ENCODE data around the gene SATB2. TPM values are rescaled to one million over a fixed set of nuclear protein-coding genes. Genes with fewer than 3 reads are reported as not detected.
A peak's percentile ranks its signal among the peaks of the same experiment; 100 is the strongest.

SATB2 gene
- total RNA-seq, 1 experiment from 2014 or later: 22.1 TPM

- H3K4me1 Mint-ChIP-seq: peaks cover 46% of the 10 kb centered on the region
Observed at GRCh38 chr2:199470672-199471442, 13.1 kb upstream of the SATB2 start.

GRCh38 chr2:199470361-199470671, 12.6 kb upstream of the SATB2 start:
- no peak for DNase-seq (ENCODE audit: low spot score)
- TF ChIP-seq ZNF281 (CRISPR knock-in tag; IDR thresholded peaks at IDR 0.05) (no peak), ZNF219 (CRISPR knock-in tag; IDR thresholded peaks at IDR 0.05; ENCODE audit: borderline replicate concordance) (no peak), ARID4B (CRISPR knock-in tag; IDR thresholded peaks at IDR 0.05; ENCODE audit: borderline replicate concordance) (no peak)
- H3K4me3 Mint-ChIP-seq: peak overlapping the region; percentile 76
- no peaks in the 10 kb centered on the region for H3K9me3 Mint-ChIP-seq
- H3K27me3 Mint-ChIP-seq (ENCODE audit: low read depth): peaks cover 83% of the 10 kb centered on the region
- no peak for ATAC-seq
- peaks cover 52% of the 10 kb centered on the region for H3K4me1 Mint-ChIP-seq
- no peaks in the 10 kb centered on the region for H3K36me3 Mint-ChIP-seq
- POLR2A ChIA-PET: interaction anchor here (1.0 kb wide), 1 partner anchor 19 kb away, joined by 3 read pairs; no protein-coding TSS in a partner anchor
- CTCF ChIA-PET: interaction anchor here (0.8 to 6.9 kb wide), 17 partner anchors 10 to 1156 kb away, joined by 3 to 136 read pairs (median 7); partner anchors contain the start of gene SATB2
- H3K27ac Mint-ChIP-seq: no peak overlapping the region

More at GRCh38 chr2:199470672-199471442, 13.1 kb upstream of the SATB2 start:
- no peaks in the 10 kb centered on the region for H3K36me3 Mint-ChIP-seq
- ChIA-PET CTCF (interaction anchor here (0.5 to 6.9 kb wide), 40 partner anchors 8 to 1967 kb away, joined by 3 to 136 read pairs (median 4); partner anchors contain the start of gene SATB2), POLR2A (interaction anchor here (1.0 kb wide), 1 partner anchor 18 kb away, joined by 3 read pairs; no protein-coding TSS in a partner anchor)
- H3K4me3 Mint-ChIP-seq: peak overlapping the region; percentile 76
- ATAC-seq (peak; percentile 13), DNase-seq (ENCODE audit: low spot score) (peak; percentile 34)
- peaks cover 77% of the 10 kb centered on the region for H3K27me3 Mint-ChIP-seq (ENCODE audit: low read depth)
- H3K9me3 Mint-ChIP-seq: no peaks in the 10 kb centered on the region
- no peak overlapping the region for H3K27ac Mint-ChIP-seq
- TF ChIP-seq TP53 (CRISPR knock-in tag; IDR thresholded peaks at IDR 0.05) (0 out of 2 replicates have a peak, but pooled peaks have one; percentile 7), E2F5 (CRISPR knock-in tag; IDR thresholded peaks at IDR 0.05) (no peak)

GRCh38 chr2:199469514-199470360, 12.0 kb upstream of the SATB2 start:
- CTCF ChIA-PET: interaction anchor here (0.6 to 6.9 kb wide), 16 partner anchors 10 to 1164 kb away, joined by 3 to 136 read pairs (median 4); partner anchors contain the start of gene SATB2
- TF ChIP-seq TP53 (CRISPR knock-in tag; IDR thresholded peaks at IDR 0.05) (no peak), TEAD4 (CRISPR knock-in tag; IDR thresholded peaks at IDR 0.05) (no peak)
- Mint-ChIP-seq H3K4me3 (peak overlapping the region; percentile 76), H3K9me3 (no peaks in the 10 kb centered on the region), H3K4me1 (peaks cover 57% of the 10 kb centered on the region), H3K36me3 (no peaks in the 10 kb centered on the region), H3K27ac (no peak overlapping the region), H3K27me3 (ENCODE audit: low read depth) (peaks cover 88% of the 10 kb centered on the region)
- POLR2A ChIA-PET: interaction anchor here (1.0 to 1.2 kb wide), 2 partner anchors 9 to 19 kb away, joined by 3 to 5 read pairs; no protein-coding TSS in a partner anchor
- DNase-seq (ENCODE audit: low spot score) (no peak), ATAC-seq (no peak)

All from WTC11 (cell line).